ENCODE measurements around the gene SP140L.

DNA sequence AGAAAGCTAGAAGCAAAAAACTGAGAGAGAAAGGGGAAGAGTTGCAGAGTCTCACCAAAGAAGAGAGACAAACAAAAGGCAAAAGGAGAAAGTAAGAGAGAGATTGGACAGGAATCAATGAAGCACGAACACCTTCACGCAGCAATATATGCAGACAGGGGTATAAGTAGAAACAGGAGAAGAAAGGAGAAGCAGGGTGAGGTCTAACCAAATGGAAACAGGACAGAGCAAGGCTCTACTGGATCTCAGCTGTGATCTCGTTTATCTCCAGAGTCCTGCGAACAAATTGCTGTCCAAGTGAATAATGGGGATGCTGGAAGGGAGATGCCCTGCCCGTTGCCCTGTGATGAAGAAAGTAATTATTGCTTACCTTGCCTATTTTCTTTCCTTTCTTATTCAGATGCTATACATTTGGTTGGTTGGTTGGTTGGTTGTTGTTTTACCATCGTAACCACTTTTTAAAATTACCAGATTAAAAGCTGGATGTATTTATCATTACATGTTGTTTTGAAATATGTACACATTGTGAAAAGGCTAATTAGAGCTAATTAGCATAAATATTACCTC, 123.0 kb downstream of the SP140L start:
- TF ChIP-seq PHF8 (conservative IDR thresholded peaks at IDR 0.05; ENCODE audit: low read depth, low read length) (no peak), JUND (IDR thresholded peaks at IDR 0.05; ENCODE audit: low read length) (no peak), TEAD4 (IDR thresholded peaks at IDR 0.05; ENCODE audit: low read depth, low read length) (no peak), POLR2A (IDR thresholded peaks at IDR 0.05; ENCODE audit: control extremely low read depth in 1 of 2, low read depth in 2 of 2, low read length in 2 of 2) (no peak), TBP (IDR thresholded peaks at IDR 0.05; ENCODE audit: low read depth, low read length) (no peak), POU5F1 (IDR thresholded peaks at IDR 0.05; ENCODE audit: low read depth, low read length) (no peak), CBX5 (IDR thresholded peaks at IDR 0.05; ENCODE audit: low read depth, low read length) (no peak), EZH2 (IDR thresholded peaks at IDR 0.05; ENCODE audit: low read depth, low read length, severe bottlenecking) (no peak), ZNF274 (IDR thresholded peaks at IDR 0.05; ENCODE audit: borderline replicate concordance, extremely low read depth, low read length) (no peak)
- TF ChIP-seq, protein P1, sequence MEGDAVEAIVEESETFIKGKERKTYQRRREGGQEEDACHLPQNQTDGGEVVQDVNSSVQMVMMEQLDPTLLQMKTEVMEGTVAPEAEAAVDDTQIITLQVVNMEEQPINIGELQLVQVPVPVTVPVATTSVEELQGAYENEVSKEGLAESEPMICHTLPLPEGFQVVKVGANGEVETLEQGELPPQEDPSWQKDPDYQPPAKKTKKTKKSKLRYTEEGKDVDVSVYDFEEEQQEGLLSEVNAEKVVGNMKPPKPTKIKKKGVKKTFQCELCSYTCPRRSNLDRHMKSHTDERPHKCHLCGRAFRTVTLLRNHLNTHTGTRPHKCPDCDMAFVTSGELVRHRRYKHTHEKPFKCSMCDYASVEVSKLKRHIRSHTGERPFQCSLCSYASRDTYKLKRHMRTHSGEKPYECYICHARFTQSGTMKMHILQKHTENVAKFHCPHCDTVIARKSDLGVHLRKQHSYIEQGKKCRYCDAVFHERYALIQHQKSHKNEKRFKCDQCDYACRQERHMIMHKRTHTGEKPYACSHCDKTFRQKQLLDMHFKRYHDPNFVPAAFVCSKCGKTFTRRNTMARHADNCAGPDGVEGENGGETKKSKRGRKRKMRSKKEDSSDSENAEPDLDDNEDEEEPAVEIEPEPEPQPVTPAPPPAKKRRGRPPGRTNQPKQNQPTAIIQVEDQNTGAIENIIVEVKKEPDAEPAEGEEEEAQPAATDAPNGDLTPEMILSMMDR (IDR thresholded peaks at IDR 0.05; ENCODE audit: control extremely low read depth in 1 of 3, insufficient read depth in 1 of 3, low read depth in 1 of 3, low read length in 3 of 3): no peak

Measured in H1 (cell line).